ENCODE data around the gene TSPEAR. TPM values are rescaled to one million over a fixed set of nuclear protein-coding genes. Genes with fewer than 3 reads are reported as not detected.

Gene TSPEAR
- total RNA-seq, 4 donors from 2014 or later: not detected

GRCh38 chr21:44466996-44467858 lies 244.1 kb downstream of the TSPEAR start:
- no peak overlapping the region for H3K27ac ChIP-seq
- no peaks in the 10 kb centered on the region for H3K36me3 ChIP-seq
- no peaks in the 10 kb centered on the region for H3K27me3 ChIP-seq
- in situ Hi-C loops (cut with MboI; ENCODE audit: low pct_ligation_motif_present in 1 of 4, low pct_unique_long_range_greater_than_20kb in 1 of 4, low sequenced_read_pairs in 3 of 4) (loop anchor here in 1 of 4 donors (25.0 kb wide), 1 partner anchor 205 kb away; the partner anchor contains the start of gene DNMT3L), intact Hi-C loops (cut with DNase I; ENCODE audit: low total_unique reads) (no loop called here)
- H3K4me1 ChIP-seq: no peaks in the 10 kb centered on the region
- DNase-seq: no peak
- H3K9me3 ChIP-seq: no peaks in the 10 kb centered on the region
- TF ChIP-seq EP300 (IDR thresholded peaks at IDR 0.05; ENCODE audit: low read depth): no peak
- TF ChIP-seq POLR2A (IDR thresholded peaks at IDR 0.05): no peak
- TF ChIP-seq, protein P1, sequence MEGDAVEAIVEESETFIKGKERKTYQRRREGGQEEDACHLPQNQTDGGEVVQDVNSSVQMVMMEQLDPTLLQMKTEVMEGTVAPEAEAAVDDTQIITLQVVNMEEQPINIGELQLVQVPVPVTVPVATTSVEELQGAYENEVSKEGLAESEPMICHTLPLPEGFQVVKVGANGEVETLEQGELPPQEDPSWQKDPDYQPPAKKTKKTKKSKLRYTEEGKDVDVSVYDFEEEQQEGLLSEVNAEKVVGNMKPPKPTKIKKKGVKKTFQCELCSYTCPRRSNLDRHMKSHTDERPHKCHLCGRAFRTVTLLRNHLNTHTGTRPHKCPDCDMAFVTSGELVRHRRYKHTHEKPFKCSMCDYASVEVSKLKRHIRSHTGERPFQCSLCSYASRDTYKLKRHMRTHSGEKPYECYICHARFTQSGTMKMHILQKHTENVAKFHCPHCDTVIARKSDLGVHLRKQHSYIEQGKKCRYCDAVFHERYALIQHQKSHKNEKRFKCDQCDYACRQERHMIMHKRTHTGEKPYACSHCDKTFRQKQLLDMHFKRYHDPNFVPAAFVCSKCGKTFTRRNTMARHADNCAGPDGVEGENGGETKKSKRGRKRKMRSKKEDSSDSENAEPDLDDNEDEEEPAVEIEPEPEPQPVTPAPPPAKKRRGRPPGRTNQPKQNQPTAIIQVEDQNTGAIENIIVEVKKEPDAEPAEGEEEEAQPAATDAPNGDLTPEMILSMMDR (IDR thresholded peaks at IDR 0.05): no peak
- no peak for TF ChIP-seq POLR2AphosphoS5 (IDR thresholded peaks at IDR 0.05)
- H3K4me3 ChIP-seq: no peak overlapping the region
- whole genome bisulfite sequencing, 2 donors (ENCODE audit: low coverage in 1 of 2): 92% methylated on average over 31 of the region's 36 CpGs; no CpG with 5 or more reads in 1 of the 2 donors

- TF ChIP-seq, protein P1 (IDR thresholded peaks at IDR 0.05): no peak
- TF ChIP-seq EP300 (IDR thresholded peaks at IDR 0.05; ENCODE audit: low read depth) (no peak), POLR2AphosphoS5 (IDR thresholded peaks at IDR 0.05) (no peak), POLR2A (IDR thresholded peaks at IDR 0.05) (no peak)
- 86% methylated on average over 15 of the region's 16 CpGs; no CpG with 5 or more reads in 1 of the 2 donors for WGBS, 2 donors (ENCODE audit: low coverage in 1 of 2)
- H3K27ac ChIP-seq: no peak overlapping the region
- H3K27me3 ChIP-seq: no peaks in the 10 kb centered on the region
- no peak overlapping the region for H3K4me3 ChIP-seq
- no peaks in the 10 kb centered on the region for H3K9me3 ChIP-seq
- H3K36me3 ChIP-seq: no peaks in the 10 kb centered on the region
- H3K4me1 ChIP-seq: no peaks in the 10 kb centered on the region
- intact Hi-C loops (cut with DNase I; ENCODE audit: low total_unique reads) (no loop called here), in situ Hi-C loops (cut with MboI; ENCODE audit: low pct_ligation_motif_present in 1 of 4, low pct_unique_long_range_greater_than_20kb in 1 of 4, low sequenced_read_pairs in 3 of 4) (loop anchor here in 1 of 4 donors (25.0 kb wide), 1 partner anchor 204 kb away; the partner anchor contains the start of gene DNMT3L)
- no peak for DNase-seq
Measured at GRCh38 chr21:44466351-44466954, 244.9 kb downstream of the TSPEAR start.

DNA sequence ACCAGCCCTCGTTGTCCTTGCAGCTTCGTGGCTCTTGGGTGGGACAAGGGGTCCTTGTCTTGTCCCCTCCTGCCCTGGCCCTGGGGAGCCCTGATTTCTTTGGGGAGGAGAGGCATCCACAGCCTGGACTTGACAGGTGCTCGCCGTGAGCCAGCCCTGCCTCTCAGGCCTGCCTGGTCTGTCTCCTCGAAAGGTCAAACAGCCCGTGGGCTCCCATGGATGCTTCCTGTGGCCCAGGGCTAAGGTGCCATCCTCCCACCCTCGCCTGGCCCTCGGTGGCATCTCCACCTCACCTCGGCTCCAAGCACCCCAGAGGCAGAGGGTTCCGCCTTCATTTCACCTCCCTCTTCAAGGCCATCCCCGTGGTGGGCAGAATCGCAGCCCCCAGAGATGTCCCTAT lies 247.0 kb downstream of the TSPEAR start:
- TF ChIP-seq POLR2A (IDR thresholded peaks at IDR 0.05) (no peak), POLR2AphosphoS5 (IDR thresholded peaks at IDR 0.05) (no peak), EP300 (IDR thresholded peaks at IDR 0.05; ENCODE audit: low read depth) (no peak)
- TF ChIP-seq, protein P1 (IDR thresholded peaks at IDR 0.05): no peak
- Histone ChIP-seq H3K4me1 (no peaks in the 10 kb centered on the region), H3K9me3 (no peaks in the 10 kb centered on the region), H3K27ac (no peak overlapping the region), H3K4me3 (no peak overlapping the region), H3K27me3 (no peaks in the 10 kb centered on the region), H3K36me3 (no peaks in the 10 kb centered on the region)
- intact Hi-C loops (cut with DNase I; ENCODE audit: low total_unique reads) (no loop called here), in situ Hi-C loops (cut with MboI; ENCODE audit: low pct_ligation_motif_present in 1 of 4, low pct_unique_long_range_greater_than_20kb in 1 of 4, low sequenced_read_pairs in 3 of 4) (loop anchor here in 1 of 4 donors (25.0 kb wide), 1 partner anchor 202 kb away; the partner anchor contains the start of gene DNMT3L)
- 85% methylated on average over 12 of the region's 12 CpGs; no CpG with 5 or more reads in 1 of the 2 donors for WGBS, 2 donors (ENCODE audit: low coverage in 1 of 2)
- DNase-seq: no peak

DNA sequence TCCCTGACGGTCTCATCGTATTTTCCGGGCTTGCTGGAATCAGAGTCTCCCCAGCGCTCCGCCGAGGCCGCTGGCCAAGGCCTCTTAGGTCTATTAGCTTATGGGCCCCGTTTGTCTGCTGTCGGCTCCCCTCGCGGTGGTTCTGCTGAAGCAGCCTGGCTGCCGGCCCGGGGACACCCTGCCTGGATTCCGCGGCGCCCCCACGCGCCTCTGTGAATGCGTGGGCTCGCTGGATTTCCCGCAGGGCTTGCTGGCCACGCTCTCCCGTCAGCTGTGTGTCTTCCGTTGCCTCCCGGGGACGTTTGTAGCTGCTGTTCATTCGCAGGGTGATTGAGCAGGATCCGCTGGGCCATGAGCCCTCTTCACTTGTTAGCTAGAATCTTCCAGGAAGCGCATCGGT lies 247.6 kb downstream of the TSPEAR start:
- Histone ChIP-seq H3K36me3 (no peaks in the 10 kb centered on the region), H3K27me3 (no peaks in the 10 kb centered on the region), H3K9me3 (no peaks in the 10 kb centered on the region), H3K4me3 (no peak overlapping the region), H3K4me1 (no peaks in the 10 kb centered on the region), H3K27ac (no peak overlapping the region)
- intact Hi-C loops (cut with DNase I; ENCODE audit: low total_unique reads) (no loop called here), in situ Hi-C loops (cut with MboI; ENCODE audit: low pct_ligation_motif_present in 1 of 4, low pct_unique_long_range_greater_than_20kb in 1 of 4, low sequenced_read_pairs in 3 of 4) (loop anchor here in 1 of 4 donors (25.0 kb wide), 1 partner anchor 201 kb away; the partner anchor contains the start of gene DNMT3L)
- no peak for DNase-seq
- no peak for TF ChIP-seq POLR2A (IDR thresholded peaks at IDR 0.05)
- no peak for TF ChIP-seq EP300 (IDR thresholded peaks at IDR 0.05; ENCODE audit: low read depth)
- TF ChIP-seq POLR2AphosphoS5 (IDR thresholded peaks at IDR 0.05): no peak
- TF ChIP-seq, protein P1 (IDR thresholded peaks at IDR 0.05): no peak
- 85% methylated on average over 30 of the region's 30 CpGs; no CpG with 5 or more reads in 1 of the 2 donors for WGBS, 2 donors (ENCODE audit: low coverage in 1 of 2)
